Stimulated activated CD8-positive, alpha-beta memory T cell treated with anti-CD3 and anti-CD28 coated beads, Interleukin-15, amount 100 ng/mL, for 24 hours (primary cell): ENCODE measurements around the gene CMTM8.

Source experiments
- DNase-seq: peaks from one replicate; pipeline ENCODE4 v3.0.0-alpha.2; 2020; ENCODE audit warnings: low read depth

The CMTM8 gene

DNA sequence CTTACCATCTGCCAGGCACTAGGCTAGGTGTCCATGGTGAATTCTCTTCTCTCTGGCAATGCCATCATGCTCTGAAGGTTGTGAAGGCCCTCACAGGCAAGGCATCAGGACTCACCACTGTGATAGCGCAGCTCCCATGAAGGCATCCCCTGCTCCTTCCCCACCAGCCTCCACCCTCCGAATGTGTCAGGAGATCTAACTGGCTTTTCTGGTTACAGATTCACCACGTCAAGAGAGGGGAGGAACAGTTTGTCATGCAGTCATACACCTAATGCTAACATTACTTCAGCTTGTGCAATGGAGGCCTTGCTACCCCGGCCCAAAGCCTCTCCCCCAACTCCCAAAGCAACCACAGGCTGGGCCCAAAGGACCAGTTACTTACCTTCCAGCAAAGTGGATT, 8.9 kb upstream of the CMTM8 start:
- DNase-seq: no peak

DNA sequence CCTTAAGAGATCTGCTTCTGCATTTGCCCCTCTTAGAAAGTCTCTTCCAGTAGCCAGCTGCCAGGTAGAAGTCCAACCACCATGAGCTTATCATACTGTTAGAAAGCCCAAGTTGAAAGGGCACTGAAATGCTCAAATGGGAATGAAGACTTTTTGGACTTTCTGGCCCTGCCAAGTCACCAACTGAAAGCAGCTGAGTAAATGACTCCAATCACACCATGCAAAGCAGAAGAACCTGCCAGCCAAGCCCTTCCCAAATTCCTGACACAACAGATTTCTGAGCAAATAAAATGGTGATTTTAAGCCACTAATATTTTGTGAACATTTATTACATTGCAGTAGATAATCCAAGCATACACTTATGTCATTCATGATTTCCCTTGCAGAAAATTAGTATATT, 2.1 kb upstream of the CMTM8 start:
- DNase-seq: no peak

DNA sequence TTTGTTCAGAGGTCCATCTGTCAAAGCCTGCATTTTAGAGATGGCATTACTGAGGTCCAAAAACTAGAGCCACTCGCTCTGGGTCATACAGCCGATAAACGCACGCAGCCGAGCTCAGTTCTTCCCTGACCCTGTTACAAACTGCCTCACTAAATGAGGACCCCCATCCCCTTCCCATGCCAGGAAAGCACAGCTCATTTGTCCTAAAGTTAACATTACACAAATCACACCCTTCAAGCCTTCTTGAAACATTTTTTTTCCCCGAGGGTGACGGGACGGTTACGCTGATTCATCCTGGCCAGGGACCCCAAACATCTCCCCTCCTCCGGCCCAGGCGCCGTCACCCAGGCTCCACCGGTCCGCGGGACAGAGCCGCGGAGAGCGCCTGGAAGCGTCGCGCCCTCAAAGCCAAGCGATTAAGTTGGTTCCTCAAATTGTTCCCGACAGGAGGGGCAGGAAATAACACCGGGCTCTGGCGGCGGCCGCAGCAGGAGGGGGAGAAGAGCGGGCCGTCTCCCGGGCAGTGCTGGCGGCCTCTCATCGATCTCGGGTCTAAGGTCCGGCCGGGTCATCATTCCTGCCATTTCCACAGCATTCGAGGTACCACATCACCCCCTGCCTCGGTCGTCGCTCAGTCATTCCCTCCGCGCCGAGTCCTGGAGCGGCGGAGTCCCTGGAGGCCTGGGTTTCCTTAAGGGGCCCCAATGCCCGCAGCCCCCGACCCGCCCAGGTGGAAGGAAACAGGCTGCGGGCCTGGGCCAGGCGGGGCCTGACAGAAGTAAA, 619 bp upstream of the CMTM8 start:
- no peak for DNase-seq

DNA sequence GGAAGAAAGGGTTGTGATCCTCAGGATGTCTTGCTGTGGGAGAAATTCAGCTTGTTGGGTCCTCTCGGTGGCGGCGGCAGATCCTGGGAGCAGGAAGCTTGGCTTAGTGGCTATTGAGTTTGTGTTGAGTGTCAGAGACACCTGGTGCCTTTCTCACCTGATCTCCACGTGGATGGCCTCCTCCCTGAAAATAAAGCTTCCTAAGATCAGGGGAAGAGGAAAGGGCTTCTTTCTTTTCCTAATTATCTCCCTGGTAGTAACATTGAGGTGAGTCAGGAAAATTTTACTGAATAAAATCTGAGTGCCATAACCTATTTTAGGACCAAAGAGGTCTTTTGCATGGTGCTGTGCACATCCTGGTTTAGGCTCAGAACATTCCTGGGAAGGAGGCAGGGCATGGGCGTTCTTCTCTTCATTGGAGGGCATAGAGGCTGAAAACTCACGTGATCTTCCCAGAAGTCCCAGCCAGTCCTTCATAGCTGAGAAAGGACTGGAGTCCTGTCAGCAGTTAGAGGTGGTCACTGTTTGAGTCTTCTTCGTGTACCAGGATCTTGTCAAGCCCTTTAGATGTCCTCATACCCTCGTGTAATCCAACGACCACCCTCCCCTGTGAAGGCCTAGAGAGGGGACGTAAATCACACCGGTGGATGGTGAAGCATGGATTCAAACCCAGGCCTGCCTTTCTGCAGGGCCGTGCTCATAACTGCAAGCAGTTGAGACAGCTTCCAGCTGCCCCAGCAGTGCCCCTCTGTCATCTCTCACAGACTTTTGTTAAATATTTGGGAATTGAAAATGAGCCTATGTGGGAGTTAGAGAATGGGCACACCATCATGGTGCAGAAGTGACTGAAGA, 1.1 kb downstream of the CMTM8 start:
- no peak for DNase-seq

DNA sequence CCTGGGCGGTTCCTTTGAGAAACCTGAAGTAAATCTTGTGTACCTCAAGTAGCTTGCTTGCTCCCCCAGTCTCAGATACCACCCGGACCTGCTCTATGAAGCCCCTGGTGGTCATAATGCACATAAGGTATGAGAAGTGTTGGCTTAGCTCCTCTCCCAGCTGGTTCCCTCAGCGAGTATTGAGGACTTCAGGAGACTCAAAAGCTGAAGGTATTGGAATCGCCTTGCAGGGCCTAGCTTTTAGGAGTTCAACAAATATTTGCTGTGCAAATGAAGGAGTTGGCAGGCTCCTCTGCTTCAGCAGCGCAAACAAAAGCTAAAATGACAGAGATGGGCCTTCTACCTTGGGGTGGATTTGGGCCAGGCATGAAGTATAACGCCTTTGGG, 1.7 kb downstream of the CMTM8 start:
- DNase-seq: no peak

DNA sequence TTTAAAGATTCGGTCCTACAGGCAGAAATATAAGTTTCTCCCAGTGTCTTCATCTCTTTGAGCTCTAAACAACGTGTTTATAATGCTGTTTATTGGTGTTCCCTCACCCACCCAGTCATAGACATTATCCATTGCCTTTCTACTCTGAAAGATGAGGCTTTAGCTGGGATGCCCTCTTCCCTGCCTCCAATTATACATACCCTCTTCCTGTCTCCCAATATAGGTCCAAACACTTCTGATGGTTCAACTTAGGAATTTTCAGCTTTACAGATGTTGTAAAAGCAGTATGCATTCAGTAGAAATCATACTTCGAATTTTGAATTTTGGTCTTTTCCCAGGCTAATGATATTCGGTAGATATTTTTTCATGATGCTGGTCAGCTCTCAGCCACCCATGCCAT, 2.6 kb downstream of the CMTM8 start:
- no peak for DNase-seq

DNA sequence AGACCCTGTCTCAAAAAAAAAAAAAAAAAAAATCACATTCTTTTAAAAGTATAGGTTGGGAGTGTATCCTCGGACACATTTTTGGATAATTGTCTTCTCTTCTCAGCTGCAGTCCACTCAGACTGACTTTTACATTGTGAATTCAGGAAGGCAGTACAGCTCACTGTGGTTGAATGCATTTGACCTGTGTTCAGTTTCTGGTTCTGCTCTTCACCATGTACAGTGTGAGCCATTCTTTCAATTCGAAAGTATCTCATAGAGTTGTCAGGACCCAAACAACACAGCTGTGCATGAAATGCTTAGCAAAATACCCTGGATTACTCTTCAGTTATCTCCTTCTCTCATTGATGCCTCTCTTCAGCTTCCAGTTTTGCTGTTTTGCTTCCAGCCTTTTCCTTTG, 5.0 kb downstream of the CMTM8 start:
- DNase-seq: no peak

DNA sequence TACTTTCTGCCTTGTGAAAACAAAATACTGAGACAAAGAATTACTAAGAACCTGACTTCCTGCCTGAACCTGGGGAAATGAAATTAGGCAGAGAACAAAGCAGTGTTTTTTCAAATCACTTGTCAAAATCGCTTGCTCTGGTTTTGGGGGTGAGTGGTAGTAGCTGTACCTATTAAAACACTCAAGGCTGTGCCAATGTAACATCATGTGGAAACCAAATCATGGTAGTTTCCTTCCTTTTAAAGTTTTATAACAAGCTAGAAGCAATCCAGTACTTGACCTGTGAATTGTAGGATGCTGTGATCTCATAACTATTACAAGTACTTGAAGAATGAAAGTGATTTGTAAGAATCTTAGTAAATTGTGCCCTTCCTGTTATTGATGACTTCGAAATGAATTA, 6.7 kb downstream of the CMTM8 start:
- no peak for DNase-seq

DNA sequence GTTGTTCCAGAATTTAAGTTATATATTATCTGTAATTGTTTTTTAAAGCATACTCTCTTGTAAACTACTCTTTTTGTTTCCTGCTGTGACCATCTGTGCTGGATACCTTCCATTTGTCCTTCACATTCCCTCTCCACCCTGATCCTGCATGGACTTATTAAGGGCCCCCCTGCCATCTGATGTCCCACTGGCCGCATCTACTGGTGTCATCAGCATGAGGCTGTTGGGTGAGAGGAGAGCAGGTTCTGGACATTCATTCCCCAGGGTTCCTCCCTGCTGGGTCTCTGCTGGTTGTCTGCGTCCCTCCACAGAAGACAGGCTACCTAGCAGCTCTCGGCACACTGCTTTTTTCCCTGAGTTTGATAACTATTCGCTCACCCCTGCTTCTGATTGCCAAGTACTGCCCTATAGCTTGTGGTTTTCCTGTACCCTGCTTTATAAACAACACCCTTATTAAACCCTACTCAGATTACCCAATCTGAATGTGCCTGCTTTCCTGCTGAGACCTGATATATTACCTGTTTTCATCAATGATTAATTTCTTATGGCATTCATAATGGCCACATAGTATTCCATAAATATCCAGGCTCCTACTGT, 7.7 kb downstream of the CMTM8 start:
- no peak for DNase-seq

DNA sequence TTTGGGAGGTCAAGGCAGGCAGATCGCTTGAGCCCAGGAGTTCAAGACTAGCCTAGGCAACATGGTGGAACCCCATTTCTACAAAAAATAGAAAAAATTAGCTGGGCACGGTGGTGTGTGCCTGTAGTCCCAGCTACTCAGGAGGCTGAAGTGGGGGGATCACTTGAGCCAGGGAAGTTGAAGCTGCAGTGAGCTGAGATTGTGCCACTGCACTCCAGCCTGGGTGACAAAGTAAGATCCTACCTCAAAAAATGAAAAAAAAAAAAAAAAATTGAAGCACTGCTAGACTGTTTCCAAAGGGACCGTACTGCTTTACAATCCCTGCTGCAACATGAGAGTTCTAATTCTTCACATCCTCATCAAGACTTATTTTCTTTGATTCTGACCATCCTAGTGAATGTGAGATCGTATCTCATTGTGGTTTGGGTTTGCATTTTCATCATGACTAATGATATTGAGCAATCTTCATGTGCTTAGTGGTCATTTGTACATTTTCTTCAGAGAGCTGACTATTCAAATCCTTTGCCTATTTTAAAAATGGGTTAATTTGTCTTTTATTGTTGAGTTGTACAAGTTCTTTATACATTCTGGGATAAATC, 10.8 kb downstream of the CMTM8 start:
- DNase-seq: no peak

DNA sequence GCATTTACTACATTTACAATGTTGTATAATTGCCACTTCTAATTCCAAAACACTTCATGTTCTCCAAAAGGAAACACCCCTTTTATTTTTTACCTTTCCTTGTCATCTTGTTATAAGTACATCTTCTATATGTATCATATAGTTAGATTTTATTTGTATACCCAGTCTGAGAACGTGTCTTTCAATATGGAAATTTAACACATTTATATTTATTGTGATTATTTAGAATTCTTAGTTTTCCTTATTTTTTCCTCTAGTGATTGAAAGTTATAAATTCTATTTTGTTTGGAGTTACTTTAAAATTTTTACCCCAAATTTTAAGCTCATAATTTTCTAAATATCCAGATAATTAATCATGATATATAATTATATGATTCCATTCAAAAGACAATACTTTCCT, 15.8 kb downstream of the CMTM8 start:
- no peak for DNase-seq

DNA sequence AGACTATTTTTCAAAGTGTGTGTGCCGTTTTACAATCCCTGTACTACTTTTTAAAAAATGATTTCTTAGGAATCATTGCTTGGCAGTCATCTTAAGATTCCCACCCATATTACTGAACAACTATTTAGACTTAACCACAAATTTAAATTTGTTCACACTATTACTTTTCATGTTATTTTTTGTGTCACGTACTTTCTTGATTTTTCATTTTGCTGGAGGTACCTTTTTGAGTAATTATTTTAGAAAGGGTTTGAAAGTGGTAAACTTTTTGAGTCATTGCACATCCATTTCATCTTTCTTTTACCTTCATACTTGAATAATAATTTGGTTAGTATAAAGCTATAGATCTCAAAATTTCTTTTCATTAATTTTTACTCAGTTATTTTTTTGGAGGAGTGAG, 16.9 kb downstream of the CMTM8 start:
- DNase-seq: no peak

DNA sequence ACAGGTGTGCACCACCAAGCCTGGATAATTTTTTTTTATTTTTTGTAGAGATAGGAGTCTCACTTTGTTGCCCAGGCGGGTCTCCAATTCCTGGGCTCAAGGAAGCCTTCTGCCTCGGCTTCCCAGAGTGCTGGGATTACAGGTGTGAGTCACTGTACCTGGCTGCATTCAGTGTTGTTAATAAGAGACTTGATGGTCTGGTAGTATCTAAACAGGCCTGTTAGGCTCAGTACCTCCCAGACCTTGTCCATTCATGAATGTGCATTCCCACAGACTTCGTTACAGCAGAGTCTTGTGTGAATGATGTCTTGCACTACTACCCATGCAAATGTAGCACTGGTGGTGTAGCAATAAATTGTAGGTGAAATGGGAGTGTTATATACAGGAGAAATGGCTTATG, 17.7 kb downstream of the CMTM8 start:
- DNase-seq: no peak

DNA sequence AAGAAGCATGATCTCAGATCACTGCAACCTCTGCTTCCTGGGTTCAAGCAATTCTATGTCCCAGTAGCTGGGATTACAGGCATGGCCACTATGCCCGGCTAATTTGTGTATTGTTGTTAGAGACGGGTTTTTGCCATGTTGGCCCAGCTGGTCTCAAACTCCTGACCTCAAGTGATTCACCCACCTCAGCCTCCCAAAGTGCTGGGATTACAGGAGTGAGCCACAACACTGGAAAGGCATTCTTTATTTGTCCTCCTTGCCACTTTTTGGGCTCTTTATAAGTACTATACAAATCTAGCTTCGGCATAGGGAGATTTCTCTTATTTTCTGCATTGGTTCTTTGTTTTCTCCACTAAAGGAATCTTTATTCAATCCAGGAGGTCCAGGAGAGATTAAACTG, 18.6 kb downstream of the CMTM8 start:
- no peak for DNase-seq

DNA sequence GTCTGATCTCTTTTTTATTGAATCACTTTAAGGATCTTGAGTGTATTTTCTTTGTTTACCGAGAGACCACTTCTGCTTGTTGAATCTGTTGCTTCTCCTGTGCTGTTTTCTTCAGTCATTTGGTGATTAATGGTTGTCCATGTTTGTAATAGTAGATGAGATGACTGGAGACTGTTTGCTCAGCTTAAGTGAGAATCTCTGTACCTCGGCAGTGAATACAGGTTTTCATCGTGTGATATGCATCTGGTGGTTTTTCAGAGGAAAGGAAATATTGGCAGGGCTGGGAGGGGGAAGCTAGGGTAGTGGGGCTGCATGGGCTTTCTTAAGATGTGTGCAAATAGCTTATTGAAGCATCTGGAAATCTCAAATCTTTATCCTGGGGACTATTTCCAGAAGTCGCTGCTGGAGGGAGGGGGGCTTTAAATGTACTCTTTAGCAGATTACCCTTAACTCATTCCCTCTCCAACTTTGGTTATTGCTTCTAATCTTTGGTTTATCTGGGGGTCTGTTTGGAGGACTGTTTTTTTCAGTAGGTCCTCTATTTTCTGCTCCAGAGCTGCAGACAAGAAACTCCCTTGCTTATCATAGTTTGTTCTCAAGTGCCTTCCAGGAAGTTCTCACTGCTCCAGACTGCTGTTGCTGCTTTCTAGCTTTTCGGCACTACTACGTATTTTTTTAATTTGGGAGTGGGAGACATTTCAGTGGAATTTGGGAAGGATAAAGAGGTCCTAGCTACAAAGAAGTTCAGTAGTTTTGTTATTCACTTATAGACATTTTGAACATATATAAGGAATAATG, 19.4 kb downstream of the CMTM8 start:
- DNase-seq: no peak

DNA sequence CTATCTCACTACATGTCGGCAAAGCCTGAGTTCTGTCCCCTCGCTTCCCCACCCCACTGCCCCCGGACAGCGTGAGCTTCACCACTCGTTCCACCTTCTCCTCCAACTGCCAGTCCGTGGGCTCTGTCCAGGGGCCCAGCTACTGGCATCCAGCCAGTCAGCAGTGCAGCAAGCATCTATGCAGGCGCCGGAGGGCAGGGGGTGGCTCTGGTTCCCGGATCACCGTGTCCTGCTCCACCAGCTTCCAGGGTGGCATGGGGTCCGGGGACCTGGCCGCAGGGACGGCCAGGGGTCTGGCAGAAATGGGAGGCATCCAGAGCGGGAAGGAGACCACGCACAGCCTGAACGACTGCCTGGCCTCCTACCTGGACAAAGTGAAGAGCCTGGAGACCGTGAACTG, 20.4 kb downstream of the CMTM8 start:
- no peak for DNase-seq

DNA sequence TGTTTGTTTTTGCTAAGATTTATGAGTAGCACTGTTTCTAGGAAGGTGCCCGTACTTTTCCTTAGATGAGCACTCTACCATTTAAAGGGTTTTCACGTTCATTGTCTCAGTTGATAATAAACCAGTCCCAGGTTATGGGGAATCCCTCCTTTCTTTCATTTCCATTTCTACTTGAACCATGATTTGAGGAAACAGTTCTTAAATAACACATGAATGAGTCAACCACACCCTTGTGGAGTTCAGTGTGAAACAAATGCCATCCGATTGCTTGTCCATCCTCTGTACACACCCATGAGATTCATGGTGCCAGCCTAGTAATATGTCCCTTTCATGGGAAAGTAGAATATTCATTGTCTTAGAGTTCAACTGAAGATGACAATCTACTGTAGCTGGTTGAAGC, 23.1 kb downstream of the CMTM8 start:
- no peak for DNase-seq

DNA sequence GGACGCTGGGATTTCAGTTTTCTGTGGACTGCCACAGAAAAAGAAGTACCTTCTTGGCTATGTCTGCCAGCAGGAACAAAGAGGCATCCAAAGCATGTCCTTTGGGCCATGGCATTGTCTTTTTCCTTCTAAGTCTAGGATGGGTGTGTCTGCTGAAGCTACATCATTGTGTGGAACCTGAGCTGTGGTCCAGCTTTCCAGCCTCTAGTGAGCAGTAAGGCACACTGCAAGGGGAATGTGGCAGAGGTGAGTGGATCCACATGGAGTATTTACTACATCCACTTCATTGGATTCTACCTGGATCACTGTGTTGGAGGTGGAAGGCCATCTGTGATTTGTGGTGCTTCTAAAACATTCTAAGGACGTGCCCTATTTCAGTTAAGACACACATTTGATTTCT, 23.7 kb downstream of the CMTM8 start:
- DNase-seq: no peak

DNA sequence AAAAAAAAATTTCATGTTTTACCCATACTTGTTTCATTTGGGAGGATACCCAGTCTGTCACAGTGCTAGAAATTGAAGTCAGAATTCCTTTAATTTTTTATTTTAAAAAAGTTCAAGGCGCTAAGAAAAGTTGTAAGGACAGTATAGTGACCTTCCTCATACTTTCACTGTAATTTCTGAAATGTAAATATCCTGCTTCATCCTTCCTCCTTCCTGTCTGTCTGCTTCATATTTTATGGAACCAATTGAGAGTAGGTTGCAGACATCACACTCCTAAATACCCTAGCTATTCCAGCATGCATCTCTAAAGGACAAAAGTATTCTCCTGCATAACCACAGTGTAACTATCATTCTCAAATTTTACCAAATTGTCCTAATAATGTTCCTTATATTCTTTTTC, 35.8 kb downstream of the CMTM8 start:
- DNase-seq: no peak

DNA sequence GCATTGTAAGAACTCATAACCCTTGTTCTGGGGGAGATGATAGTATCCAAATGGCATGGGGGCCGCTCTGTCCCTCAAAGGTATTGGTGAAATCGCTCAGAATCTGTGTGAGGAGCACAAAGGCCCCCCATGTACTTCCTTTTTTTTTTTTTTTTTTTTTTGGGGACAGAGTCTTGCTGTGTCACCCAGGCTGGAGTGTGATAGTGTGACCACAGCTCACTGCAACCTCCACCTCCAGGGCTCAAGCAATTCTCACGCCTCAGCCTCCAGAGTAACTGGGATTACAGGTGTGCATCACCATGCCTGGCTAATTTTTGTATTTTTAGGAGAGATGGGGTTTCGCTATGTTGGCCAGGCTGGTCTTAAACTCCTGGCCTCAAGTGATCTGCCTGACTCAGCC, 37.0 kb downstream of the CMTM8 start:
- no peak for DNase-seq

DNA sequence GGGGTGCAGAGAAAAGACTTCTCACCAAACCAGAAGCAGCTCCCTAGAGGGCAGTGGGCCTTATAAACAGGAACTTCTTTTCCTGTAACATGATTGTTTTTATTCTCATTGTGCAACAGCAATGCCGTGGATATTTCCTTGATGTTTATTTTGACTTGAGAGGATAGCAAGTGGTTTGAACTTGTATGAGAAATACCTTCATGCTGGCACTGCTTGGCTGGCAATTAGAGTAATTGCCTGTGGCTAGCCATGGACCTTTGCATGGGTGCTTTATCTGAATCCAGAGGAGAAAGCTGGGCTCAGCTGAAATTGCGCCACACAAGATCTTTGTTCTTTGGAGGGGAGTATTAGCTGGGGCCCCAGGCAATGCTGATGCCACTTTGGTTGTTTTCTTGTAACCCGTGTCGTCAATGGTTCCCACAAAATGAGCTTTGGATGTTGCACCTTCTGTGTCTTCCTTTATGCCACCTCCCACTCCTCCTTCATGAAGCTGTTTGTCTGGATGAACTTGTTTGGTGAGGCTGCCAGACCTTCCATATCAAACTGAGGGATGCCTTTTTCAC, 37.9 kb downstream of the CMTM8 start:
- DNase-seq: no peak

DNA sequence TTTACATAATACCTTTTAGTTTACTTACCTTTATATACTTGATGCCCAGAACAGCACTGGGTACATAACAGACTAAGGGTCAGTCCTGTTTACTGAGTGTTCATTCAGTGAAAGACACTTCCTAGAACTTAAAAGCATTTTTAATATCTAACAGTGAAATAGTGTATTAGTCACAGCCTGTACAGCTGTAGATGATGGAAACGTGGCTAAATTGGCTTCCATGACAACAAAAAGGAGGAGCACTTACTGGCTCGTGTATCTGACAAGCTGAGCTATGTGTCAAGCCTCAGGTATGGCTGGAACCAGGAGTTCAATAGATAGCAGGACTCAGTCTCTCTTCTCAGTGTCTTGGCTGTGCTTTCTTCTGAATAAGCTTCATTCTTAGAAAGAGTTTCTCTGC, 40.2 kb downstream of the CMTM8 start:
- no peak for DNase-seq
